GM18508 (cell line): Measurements from ENCODE around the gene HHIP.
"Not testable (repeated sequence)": the region's sequence is repeated elsewhere in the genome, so short reads cannot be mapped to it uniquely, and the experiment has no call there.

Experiments used
- ATAC-seq: cut with Tn5 transposase; IDR thresholded peaks from one replicate; pipeline ENCODE4 v1.9.1; 2021; ENCODE audit warnings: moderate number of reproducible peaks; ENCODE audit not compliant: insufficient read depth, unreplicated experiment

Gene HHIP

DNA sequence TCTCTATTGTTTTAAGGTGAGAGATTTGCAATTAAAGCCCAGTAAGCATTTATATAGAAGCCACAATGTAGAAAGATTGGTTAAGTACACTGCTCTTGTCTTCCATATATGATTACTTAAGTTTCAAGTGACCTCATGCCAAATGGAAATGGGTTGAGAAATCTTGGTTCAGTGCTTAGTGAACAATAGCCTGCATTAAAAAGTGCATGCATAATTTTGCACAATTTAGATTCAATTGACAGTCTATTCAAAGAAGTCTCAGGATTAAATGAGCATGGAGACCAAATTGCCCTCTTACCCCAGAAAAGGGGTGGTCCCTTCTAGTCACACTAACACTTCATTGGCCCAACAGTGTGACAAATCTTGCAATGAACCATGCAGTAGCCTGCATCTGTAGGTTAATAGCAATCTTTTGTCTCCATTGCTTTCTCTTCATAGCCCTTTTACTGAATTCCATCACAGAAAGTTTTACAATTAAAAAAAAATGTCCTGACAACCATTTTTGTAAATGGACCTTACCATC, 93.6 kb downstream of the HHIP start:
- no peak for ATAC-seq

DNA sequence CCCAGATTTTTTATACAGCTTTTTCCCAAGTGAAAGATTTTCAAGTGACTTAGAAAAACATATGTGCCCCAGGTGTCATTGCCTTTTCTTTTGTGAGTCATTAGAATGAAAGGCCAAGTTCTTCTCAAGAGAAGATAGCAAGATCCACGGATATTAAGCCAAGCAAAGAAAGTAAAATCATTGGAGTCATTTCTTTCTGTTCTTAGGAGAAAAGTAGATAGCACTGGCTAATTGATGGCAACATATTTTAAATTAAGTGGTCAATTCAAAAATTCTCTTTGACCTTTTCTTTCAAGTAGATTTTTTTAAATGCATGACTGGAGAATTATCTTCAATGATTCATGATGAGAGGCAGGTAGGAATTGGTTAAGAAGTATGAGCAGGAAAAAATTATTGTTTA, 94.4 kb downstream of the HHIP start:
- no peak for ATAC-seq

DNA sequence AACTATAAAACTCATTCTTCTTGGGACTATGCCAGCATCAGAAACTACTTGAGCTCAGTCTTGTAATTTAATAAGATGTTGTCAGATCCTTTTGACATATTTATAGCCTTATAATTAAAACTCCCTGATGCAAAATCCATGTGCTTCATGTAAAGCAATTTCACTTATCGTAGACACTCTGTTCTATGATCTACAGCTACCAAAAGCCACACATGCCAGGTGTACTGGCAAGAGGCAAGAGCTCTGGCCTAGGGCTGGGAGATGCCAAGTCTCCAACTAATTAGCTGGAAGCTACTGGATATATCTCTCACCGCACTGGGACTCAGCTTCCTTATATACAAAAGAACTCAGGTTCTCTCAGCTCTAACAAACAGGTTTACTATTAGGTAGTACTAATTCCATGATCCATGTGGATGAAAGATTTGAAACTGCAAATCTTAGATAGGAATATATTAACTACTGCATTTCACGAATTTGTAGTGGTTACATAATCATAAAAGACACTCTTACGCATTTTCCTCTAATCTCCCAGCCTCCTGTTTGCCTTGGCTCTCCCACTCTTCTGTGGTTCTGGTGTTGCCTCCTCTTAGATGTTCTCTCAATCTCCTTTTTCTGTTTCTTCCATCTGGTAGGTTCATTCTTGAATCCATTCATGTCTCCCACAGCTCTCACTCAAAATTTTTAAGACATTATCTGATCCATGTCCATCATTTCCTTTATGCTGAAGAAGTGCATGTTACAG, 103.0 kb downstream of the HHIP start:
- ATAC-seq = no peak

DNA sequence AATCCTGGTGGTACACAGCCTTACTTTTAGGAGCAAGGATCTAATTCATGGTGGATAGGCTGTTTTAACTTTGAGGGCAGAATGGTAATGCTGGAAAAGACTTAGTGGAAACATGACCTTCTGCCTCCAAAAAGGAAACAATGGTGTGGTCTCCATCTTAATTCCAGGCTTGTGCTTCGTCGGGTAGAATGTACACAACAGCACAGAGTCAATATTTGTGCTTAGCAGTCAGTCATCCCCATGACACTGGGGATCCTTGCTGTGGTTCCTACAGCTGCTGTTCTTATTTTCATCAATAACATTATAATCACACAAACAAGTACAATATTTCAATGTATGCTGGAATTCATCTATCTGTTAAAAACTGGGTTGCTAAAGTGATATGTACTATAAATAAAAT, 104.4 kb downstream of the HHIP start:
- no peak for ATAC-seq

DNA sequence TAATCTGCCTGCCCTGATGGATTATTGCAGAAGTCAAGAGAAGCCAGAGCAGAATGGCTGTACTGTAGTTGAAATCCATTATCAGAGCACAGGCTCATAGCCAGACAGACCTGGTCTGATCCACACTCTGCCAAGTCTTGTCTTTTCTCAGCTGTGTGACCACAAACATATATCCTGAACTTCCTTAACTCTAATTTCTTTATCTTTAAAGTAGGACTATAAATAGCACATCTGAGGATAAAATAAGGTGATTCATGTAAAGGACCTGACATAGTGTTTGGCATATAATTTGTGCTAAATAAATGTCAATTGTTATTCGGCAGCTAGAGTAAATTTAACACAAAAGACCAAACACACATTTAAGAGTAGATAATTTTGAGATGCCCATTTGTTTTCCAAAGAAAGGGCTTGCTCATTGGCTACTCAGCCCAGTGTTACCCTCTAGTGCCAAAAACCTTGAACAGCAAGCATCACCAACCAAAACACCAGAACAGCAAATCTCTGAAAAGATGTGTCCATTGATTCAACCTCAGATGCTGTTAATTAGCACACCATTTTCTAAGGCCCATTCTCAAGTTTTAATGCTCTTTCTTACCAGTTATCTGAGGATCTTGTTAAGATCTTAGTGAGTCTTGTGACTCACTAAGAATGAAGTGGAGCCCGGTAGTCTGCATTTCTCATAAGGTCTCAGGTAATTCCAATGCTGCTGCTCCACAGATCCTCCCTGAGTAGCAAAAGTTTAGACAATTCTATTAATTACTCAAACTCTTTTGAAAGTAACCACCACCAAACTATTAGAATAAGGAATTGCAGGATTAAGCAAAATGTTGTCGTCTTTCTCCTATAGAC, 108.8 kb downstream of the HHIP start:
- no peak for ATAC-seq

DNA sequence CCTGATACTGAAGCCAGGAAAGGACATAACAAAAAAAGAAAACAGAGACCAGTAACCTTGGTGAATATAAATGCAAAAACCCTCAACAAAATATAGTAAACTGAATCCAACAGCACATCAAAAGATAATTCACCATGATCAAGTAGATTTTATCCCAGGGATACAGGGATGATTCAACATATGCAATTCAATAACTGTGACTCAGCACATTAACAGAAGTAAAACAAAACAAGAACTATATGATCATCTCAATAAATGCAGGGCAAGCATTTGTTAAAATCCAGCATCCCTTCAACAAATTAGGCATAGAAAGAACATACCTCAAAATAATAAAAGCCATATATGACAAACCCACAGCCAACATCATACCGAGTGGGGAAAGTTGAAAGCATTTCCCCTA, 112.0 kb downstream of the HHIP start:
- no peak for ATAC-seq

DNA sequence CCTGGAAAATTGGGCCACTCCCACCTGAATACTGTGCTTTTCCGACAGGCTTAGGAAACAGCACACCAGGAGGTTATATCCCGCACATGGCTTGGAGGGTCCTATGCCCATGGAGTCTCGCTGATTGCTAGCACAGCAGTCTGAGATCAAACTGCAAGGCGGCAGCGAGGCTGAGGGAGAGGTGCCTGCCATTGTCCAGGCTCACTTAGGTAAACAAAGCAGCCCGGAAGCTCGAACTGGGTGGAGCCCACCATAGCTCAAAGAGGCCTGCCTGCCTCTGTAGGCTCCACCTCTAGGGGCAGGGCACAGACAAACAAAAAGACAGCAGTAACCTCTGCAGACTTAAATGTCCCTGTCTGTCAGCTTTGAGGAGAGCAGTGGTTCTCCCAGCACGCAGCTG, 122.9 kb downstream of the HHIP start:
- not testable (repeated sequence) for ATAC-seq

DNA sequence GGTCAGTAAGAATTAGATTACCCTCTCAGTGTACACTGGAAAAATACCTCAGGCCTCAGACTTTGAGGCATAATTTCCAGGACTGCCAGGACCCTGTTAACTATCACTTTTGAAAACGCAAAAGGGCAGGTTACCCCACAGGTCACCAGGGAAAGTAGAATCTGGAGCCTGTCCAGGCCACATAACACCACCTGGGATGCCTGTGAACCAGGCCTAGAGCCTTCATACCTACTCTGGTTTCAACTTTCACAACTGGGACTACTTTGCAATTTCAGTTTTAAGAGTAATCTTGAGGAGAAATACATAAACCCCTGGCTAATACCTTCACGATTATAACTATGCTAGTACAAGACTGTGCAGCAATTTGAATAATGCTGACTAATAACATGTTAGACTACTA, 132.4 kb downstream of the HHIP start:
- no peak for ATAC-seq

DNA sequence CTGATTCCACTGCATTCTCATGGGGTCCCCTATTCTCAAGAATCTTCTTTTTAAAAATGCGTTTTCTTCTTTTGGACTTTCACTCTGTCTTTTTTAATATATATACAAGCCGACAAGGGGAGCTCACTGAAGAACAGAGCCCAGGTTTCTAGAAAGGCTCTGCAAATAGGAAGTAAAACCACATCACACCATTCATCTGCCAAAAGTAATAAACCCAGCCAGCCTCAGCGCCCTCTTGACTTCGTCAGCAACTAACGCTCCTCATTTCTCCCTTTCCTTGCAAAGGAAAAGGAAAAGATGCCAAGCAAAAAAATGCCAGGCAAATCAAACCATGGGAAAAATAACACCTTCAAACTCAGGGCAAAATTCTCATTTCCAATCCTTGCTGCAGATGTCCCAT, 136.4 kb downstream of the HHIP start:
- no peak for ATAC-seq

DNA sequence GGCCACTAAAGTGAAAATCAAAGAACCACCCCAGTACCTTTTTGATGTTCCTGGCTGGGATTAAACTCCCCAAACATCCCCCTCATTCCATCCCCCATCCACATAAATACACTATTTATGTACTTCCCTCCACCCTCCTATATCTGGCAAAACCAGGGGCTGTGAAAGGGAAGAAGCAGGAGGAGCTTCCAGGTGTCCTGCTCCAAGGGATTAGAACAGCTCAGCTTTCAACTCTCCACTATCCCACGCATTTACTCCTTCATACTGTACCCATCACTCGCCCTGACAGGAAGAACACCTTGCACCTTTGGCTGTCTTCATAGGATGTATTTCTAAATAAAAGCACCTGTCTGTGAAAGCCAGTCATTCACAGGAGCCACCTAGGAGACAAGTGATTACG, 140.0 kb downstream of the HHIP start:
- ATAC-seq = no peak

DNA sequence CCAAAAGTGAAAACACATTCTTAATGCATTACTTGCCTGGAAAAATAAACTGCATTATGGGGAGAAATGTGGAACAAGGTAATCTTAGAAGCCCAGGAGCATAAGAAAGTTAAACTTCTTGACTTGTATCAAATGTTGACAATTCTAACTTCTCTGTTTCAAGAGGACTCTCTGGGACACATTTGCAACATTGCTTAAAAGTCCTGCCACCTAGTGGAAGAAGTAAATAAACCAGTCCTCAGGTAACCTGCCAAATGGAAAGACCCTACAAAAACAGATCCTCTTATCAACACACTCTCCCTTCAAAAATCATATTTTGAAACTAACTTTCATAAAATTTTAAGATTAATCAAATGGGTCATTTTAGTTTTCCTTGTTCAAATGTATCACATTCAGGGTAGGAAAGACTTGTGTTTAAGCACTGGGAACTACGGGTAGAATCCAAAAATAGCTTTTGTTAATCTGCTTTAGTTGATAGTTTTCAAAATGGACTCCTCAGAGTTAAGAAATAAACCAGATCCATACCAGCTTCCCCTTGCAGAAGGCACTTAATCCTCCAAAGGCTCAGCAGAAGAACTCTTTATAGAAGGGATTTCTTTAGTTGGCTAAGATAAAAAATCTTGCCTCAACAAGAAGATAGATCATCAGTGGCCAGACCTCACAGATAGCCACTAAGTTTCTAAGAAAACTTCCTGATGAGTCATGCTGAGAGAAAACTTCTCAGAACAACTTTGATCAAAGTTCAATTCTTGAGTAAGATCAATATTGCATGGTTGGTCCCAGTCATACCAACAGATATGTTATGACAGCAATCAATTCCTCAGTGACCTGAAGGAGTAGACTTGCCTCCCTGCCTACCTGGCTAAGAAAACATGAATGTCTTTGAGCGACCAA, 141.7 kb downstream of the HHIP start:
- peak; percentile 46 for ATAC-seq

DNA sequence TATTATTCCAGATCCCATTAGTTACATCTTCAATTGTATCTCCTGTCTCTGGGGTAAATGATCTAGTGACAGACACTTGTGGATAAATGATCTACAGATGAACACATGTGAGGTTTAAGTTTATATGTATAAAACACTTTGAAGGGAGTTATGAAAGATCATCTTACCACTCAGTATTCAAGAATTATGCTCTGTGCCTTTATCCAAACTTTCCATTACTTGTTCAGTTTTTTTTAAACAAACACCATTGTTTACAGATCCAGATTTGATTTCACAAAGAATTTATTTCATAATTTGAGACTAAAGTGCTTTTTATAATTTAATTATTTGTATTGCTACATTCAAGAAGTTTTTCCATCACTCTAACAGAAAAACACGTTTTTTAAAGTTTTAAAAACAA, 142.5 kb downstream of the HHIP start:
- no peak for ATAC-seq

DNA sequence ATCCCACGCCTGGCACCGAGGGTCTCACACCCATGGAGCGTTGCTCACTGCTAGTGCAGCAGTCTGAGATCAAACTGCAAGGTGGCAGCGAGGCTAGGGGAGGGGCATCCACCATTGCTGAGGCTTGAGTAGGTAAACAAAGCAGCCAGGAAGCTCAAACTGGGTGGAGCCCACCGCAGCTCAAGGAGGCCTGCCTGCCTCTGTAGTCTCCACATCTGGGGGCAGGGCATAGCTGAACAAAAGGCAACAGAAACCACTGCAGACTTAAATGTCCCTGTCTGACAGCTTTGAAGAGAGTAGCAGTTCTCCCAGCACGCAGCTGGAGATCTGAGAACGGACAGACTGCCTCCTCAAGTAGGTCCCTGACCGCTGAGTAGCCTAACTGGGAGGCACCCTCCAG, 146.0 kb downstream of the HHIP start:
- ATAC-seq = not testable (repeated sequence)
